ENCODE measurements around the gene ZFP92.

ZFP92 gene

GRCh38 chrX:153377727-153378126 is 33.5 kb upstream of the ZFP92 start:
- Histone ChIP-seq H3K27me3 (no peaks in the 10 kb centered on the region), H3K4me1 (peaks cover 0 to 4% (median 0%) of the 10 kb centered on the region in 4 donors), H3K36me3 (no peaks in the 10 kb centered on the region), H3K27ac (no peak overlapping the region), H3K9me3 (no peaks in the 10 kb centered on the region), H3K4me3 (no peak overlapping the region)
- no peak for DNase-seq
- TF ChIP-seq CTCF (IDR thresholded peaks at IDR 0.05): no peak
- intact Hi-C loops (cut with DNase I; ENCODE audit: low total_unique reads): no loop called here

GRCh38 chrX:153378607-153379006 is 32.7 kb upstream of the ZFP92 start:
- intact Hi-C loops (cut with DNase I; ENCODE audit: low total_unique reads): no loop called here
- no peak overlapping the region for H3K27ac ChIP-seq
- H3K27me3 ChIP-seq: no peaks in the 10 kb centered on the region
- no peak for DNase-seq
- no peaks in the 10 kb centered on the region for H3K9me3 ChIP-seq
- no peak overlapping the region for H3K4me3 ChIP-seq
- H3K36me3 ChIP-seq: no peaks in the 10 kb centered on the region
- no peak for TF ChIP-seq CTCF (IDR thresholded peaks at IDR 0.05)
- H3K4me1 ChIP-seq: peaks cover 0 to 4% (median 0%) of the 10 kb centered on the region in 4 donors

GRCh38 chrX:153379508-153379907 is 31.8 kb upstream of the ZFP92 start:
- no peak for DNase-seq
- H3K27ac ChIP-seq: no peak overlapping the region

GRCh38 chrX:153379971-153380581 is 31.2 kb upstream of the ZFP92 start:
- Histone ChIP-seq H3K9me3 (no peaks in the 10 kb centered on the region), H3K4me1 (peaks cover 0 to 4% (median 0%) of the 10 kb centered on the region in 4 donors), H3K36me3 (no peaks in the 10 kb centered on the region), H3K27me3 (no peaks in the 10 kb centered on the region), H3K4me3 (no peak overlapping the region), H3K27ac (no peak overlapping the region)
- intact Hi-C loops (cut with DNase I; ENCODE audit: low total_unique reads): no loop called here
- DNase-seq: no peak
- no peak for TF ChIP-seq CTCF (IDR thresholded peaks at IDR 0.05)

More at GRCh38 chrX:153379508-153379907, 31.8 kb upstream of the ZFP92 start:
- H3K36me3 ChIP-seq: no peaks in the 10 kb centered on the region
- H3K9me3 ChIP-seq: no peaks in the 10 kb centered on the region
- no peak overlapping the region for H3K4me3 ChIP-seq
- no peak for TF ChIP-seq CTCF (IDR thresholded peaks at IDR 0.05)
- H3K27me3 ChIP-seq: no peaks in the 10 kb centered on the region
- peaks cover 0 to 4% (median 0%) of the 10 kb centered on the region in 4 donors for H3K4me1 ChIP-seq
- intact Hi-C loops (cut with DNase I; ENCODE audit: low total_unique reads): no loop called here

- TF ChIP-seq CTCF (IDR thresholded peaks at IDR 0.05): no peak
- H3K4me3 ChIP-seq: no peak overlapping the region
- H3K36me3 ChIP-seq: no peaks in the 10 kb centered on the region
- peaks cover 0 to 4% (median 0%) of the 10 kb centered on the region in 4 donors for H3K4me1 ChIP-seq
- no peaks in the 10 kb centered on the region for H3K9me3 ChIP-seq
- H3K27ac ChIP-seq: no peak overlapping the region
- H3K27me3 ChIP-seq: no peaks in the 10 kb centered on the region
- DNase-seq: peak in 1 of 2 donors; percentile 41
- intact Hi-C loops (cut with DNase I; ENCODE audit: low total_unique reads): no loop called here
Measured at GRCh38 chrX:153380691-153381090, 30.6 kb upstream of the ZFP92 start.

Data from tibial artery (tissue), 4 donors.